HepG2 (cell line): ENCODE results near the gene PKDREJ. TPM values are rescaled to one million over a fixed set of nuclear protein-coding genes. Genes with fewer than 3 reads are reported as not detected.

Experiments used
- HNRNPH1 ChIP-seq: fragments of 200-400 bp; formaldehyde crosslinking; optimal IDR thresholded peaks from 2 replicates; pipeline ENCODE3; 2017; ENCODE audit warnings: mild to moderate bottlenecking, low read depth, low read length
- KDM3A ChIP-seq: IDR thresholded peaks from 2 replicates; pipeline ENCODE4 v1.6.1; 2018; ENCODE audit warnings: low read depth, missing compliant biosample characterization
- ZNF253 ChIP-seq: sonication (generic); formaldehyde crosslinking; IDR thresholded peaks from 2 replicates; pipeline ENCODE4 v1.8.0; 2022; ENCODE audit warnings: mild to moderate bottlenecking, missing genetic modification reagents, borderline replicate concordance
- ZSCAN9 ChIP-seq: IDR thresholded peaks from 2 replicates; pipeline ENCODE4 v1.6.1; 2016; ENCODE audit warnings: borderline replicate concordance
- polyA plus RNA-seq, 8 experiments: library from polyadenylated mRNA; depleted of rRNA in 3 of 8; stranded (reverse) in 7 of 8; unstranded in 1 of 8; fragments of >200 nt; fragmentation: Illumina TruSeq in 4 of 8; extraction: Trizol in 4 of 8; gene quantifications; 2 replicates each; pipeline versions ENCODE4 v1.2.1 to v1.2.3, GENCODE V29; 2011 to 2016; ENCODE audit warnings: low read depth in 4 of 8, missing spikeins in 1 of 8, mixed read lengths in 1 of 8; ENCODE audit not compliant: insufficient read depth in 1 of 8
- total RNA-seq, 5 experiments: library from RNA; depleted of rRNA; stranded (reverse); fragments of >200 nt; fragmentation: Illumina TruSeq; extraction: Trizol; gene quantifications; 2 replicates each; pipeline ENCODE4 v1.2.3, GENCODE V29; 2016; ENCODE audit warnings: low read depth in 1 of 5
- TF ChIP-seq, protein P1 (sequence below): sonication (generic); formaldehyde crosslinking; IDR thresholded peaks from one replicate; pipeline ENCODE4 v1.5.1; 2020; ENCODE audit warnings: mild to moderate bottlenecking, missing genetic modification reagents; ENCODE audit errors: not compliant biosample characterization
- TF ChIP-seq, protein P2 (sequence below): sonication (generic); formaldehyde crosslinking; IDR thresholded peaks from 2 replicates; pipeline ENCODE4 v1.4.0; 2020; ENCODE audit warnings: missing genetic modification reagents, borderline replicate concordance
- TF ChIP-seq, protein P3 (sequence below): sonication (generic); formaldehyde crosslinking; IDR thresholded peaks from 2 replicates; pipeline ENCODE4 v1.5.1; 2020; ENCODE audit warnings: missing genetic modification reagents, mild to moderate bottlenecking, borderline replicate concordance
- TF ChIP-seq, protein P4 (sequence below): sonication (generic); formaldehyde crosslinking; IDR thresholded peaks from 2 replicates; pipeline ENCODE4 v1.4.0; 2020; ENCODE audit warnings: mild to moderate bottlenecking, missing genetic modification reagents
- TF ChIP-seq, protein P5 (sequence below): sonication (generic); IDR thresholded peaks from 2 replicates; pipeline ENCODE4 v1.6.1; 2016; ENCODE audit warnings: low read depth, borderline replicate concordance

Gene PKDREJ
- total and polyA plus RNA-seq, 2 of the 13 experiments (the other 11 are each of a cell fraction or from before 2014, with no cell fraction given), result not detected

DNA sequence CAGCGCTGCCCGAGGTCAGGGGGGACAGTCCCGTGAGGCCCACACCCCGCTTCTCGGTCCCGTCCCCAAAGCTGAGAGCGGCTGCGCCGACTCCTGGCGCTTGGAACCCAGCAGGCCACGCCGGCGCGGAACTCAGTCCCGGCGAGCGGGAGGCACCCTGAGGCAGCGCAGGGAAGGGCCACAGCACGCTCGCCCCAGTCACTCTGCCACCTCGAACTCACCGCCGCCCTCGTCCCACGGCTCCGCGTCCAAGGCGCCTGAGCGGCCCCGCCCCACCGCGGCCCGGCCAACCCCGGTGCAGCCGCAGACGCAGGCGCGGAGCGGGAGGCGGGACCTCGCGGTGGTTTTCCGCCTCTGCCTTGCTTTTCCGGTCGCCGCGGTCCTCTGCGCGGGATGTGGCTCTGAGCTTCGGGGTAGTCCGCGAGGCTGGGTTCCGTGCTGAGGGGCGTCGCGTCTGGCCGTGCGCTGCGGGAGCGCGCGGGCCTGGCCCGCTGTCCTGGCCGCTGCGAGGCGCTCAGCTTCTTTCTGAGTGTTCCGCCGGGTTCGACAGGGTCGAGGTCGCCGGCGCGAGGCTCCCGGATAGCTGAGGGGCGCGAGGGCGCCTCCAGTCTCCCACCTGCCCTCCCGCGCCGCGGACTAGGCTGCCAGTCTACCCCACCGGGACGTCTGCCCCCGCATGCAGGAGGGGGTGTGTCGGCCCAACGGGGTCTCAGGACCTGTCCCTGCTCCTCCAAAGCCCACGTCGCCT lies 12.9 kb downstream of the PKDREJ start, which contains the start of gene CDPF1 (continued):
- TF ChIP-seq, protein P1, sequence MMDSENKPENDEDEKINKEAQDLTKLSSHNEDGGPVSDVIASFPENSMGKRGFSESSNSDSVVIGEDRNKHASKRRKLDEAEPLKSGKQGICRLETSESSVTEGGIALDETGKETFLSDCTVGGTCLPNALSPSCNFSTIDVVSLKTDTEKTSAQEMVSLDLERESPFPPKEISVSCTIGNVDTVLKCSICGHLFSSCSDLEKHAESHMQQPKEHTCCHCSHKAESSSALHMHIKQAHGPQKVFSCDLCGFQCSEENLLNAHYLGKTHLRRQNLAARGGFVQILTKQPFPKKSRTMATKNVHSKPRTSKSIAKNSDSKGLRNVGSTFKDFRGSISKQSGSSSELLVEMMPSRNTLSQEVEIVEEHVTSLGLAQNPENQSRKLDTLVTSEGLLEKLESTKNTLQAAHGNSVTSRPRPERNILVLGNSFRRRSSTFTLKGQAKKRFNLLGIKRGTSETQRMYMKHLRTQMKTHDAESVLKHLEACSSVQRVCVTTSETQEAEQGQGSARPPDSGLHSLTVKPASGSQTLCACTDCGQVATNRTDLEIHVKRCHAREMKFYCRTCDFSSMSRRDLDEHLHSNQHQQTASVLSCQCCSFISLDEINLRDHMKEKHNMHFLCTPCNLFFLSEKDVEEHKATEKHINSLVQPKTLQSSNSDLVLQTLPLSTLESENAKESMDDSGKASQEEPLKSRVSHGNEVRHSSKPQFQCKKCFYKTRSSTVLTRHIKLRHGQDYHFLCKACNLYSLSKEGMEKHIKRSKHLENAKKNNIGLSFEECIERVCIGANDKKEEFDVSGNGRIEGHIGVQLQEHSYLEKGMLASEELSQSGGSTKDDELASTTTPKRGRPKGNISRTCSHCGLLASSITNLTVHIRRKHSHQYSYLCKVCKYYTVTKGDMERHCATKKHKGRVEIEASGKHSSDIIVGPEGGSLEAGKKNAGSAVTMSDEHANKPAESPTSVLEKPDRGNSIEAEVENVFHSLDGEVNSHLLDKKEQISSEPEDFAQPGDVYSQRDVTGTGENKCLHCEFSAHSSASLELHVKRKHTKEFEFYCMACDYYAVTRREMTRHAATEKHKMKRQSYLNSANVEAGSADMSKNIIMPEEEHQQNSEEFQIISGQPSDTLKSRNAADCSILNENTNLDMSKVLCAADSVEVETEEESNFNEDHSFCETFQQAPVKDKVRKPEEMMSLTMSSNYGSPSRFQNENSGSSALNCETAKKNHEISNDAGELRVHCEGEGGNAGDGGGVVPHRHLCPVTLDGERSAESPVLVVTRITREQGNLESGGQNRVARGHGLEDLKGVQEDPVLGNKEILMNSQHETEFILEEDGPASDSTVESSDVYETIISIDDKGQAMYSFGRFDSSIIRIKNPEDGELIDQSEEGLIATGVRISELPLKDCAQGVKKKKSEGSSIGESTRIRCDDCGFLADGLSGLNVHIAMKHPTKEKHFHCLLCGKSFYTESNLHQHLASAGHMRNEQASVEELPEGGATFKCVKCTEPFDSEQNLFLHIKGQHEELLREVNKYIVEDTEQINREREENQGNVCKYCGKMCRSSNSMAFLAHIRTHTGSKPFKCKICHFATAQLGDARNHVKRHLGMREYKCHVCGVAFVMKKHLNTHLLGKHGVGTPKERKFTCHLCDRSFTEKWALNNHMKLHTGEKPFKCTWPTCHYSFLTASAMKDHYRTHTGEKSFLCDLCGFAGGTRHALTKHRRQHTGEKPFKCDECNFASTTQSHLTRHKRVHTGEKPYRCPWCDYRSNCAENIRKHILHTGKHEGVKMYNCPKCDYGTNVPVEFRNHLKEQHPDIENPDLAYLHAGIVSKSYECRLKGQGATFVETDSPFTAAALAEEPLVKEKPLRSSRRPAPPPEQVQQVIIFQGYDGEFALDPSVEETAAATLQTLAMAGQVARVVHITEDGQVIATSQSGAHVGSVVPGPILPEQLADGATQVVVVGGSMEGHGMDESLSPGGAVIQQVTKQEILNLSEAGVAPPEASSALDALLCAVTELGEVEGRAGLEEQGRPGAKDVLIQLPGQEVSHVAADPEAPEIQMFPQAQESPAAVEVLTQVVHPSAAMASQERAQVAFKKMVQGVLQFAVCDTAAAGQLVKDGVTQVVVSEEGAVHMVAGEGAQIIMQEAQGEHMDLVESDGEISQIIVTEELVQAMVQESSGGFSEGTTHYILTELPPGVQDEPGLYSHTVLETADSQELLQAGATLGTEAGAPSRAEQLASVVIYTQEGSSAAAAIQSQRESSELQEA (CRISPR knock-in tag), result peak; percentile 47
- TF ChIP-seq, protein P2, sequence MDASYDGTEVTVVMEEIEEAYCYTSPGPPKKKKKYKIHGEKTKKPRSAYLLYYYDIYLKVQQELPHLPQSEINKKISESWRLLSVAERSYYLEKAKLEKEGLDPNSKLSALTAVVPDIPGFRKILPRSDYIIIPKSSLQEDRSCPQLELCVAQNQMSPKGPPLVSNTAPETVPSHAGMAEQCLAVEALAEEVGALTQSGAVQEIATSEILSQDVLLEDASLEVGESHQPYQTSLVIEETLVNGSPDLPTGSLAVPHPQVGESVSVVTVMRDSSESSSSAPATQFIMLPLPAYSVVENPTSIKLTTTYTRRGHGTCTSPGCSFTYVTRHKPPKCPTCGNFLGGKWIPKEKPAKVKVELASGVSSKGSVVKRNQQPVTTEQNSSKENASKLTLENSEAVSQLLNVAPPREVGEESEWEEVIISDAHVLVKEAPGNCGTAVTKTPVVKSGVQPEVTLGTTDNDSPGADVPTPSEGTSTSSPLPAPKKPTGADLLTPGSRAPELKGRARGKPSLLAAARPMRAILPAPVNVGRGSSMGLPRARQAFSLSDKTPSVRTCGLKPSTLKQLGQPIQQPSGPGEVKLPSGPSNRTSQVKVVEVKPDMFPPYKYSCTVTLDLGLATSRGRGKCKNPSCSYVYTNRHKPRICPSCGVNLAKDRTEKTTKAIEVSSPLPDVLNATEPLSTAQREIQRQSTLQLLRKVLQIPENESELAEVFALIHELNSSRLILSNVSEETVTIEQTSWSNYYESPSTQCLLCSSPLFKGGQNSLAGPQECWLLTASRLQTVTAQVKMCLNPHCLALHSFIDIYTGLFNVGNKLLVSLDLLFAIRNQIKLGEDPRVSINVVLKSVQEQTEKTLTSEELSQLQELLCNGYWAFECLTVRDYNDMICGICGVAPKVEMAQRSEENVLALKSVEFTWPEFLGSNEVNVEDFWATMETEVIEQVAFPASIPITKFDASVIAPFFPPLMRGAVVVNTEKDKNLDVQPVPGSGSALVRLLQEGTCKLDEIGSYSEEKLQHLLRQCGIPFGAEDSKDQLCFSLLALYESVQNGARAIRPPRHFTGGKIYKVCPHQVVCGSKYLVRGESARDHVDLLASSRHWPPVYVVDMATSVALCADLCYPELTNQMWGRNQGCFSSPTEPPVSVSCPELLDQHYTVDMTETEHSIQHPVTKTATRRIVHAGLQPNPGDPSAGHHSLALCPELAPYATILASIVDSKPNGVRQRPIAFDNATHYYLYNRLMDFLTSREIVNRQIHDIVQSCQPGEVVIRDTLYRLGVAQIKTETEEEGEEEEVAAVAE (CRISPR knock-in tag), result no peak; the same call in 1 of the 2 replicates
- TF ChIP-seq, protein P3, sequence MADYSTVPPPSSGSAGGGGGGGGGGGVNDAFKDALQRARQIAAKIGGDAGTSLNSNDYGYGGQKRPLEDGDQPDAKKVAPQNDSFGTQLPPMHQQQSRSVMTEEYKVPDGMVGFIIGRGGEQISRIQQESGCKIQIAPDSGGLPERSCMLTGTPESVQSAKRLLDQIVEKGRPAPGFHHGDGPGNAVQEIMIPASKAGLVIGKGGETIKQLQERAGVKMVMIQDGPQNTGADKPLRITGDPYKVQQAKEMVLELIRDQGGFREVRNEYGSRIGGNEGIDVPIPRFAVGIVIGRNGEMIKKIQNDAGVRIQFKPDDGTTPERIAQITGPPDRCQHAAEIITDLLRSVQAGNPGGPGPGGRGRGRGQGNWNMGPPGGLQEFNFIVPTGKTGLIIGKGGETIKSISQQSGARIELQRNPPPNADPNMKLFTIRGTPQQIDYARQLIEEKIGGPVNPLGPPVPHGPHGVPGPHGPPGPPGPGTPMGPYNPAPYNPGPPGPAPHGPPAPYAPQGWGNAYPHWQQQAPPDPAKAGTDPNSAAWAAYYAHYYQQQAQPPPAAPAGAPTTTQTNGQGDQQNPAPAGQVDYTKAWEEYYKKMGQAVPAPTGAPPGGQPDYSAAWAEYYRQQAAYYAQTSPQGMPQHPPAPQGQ (CRISPR knock-in tag), result no peak
- no peak for TF ChIP-seq HNRNPH1
- TF ChIP-seq ZNF253, result no peak
- peak; percentile 13; the same call in 1 of the 2 replicates for TF ChIP-seq KDM3A
- no peak for TF ChIP-seq ZSCAN9 (CRISPR knock-in tag)
- TF ChIP-seq, protein P4, sequence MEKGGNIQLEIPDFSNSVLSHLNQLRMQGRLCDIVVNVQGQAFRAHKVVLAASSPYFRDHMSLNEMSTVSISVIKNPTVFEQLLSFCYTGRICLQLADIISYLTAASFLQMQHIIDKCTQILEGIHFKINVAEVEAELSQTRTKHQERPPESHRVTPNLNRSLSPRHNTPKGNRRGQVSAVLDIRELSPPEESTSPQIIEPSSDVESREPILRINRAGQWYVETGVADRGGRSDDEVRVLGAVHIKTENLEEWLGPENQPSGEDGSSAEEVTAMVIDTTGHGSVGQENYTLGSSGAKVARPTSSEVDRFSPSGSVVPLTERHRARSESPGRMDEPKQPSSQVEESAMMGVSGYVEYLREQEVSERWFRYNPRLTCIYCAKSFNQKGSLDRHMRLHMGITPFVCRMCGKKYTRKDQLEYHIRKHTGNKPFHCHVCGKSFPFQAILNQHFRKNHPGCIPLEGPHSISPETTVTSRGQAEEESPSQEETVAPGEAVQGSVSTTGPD (CRISPR knock-in tag), result no peak
- TF ChIP-seq, protein P5, sequence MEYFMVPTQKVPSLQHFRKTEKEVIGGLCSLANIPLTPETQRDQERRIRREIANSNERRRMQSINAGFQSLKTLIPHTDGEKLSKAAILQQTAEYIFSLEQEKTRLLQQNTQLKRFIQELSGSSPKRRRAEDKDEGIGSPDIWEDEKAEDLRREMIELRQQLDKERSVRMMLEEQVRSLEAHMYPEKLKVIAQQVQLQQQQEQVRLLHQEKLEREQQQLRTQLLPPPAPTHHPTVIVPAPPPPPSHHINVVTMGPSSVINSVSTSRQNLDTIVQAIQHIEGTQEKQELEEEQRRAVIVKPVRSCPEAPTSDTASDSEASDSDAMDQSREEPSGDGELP, result no peak
